Hepatocyte (in vitro differentiated cells): ENCODE measurements around the gene ITGA7.

Source experiments
- EZH2 ChIP-seq: fragments of 200-600 bp; sonication (generic); IDR thresholded peaks from 2 replicates; pipeline ENCODE4 v1.6.1; 2016; ENCODE audit warnings: antibody characterized with exemption, mild to moderate bottlenecking, borderline replicate concordance
- EZH2phosphoT487 ChIP-seq: fragments of 200-600 bp; sonication (generic); IDR thresholded peaks from one replicate; pipeline ENCODE4 v1.6.1; 2018; ENCODE audit warnings: antibody characterized with exemption, mild to moderate bottlenecking, low read depth, moderate library complexity; ENCODE audit not compliant: unreplicated experiment, severe bottlenecking
- TF ChIP-seq, protein P1 (sequence below): fragments of 200-600 bp; sonication (generic); IDR thresholded peaks from 2 replicates; pipeline ENCODE4 v1.5.1; 2016; ENCODE audit warnings: antibody characterized with exemption, mild to moderate bottlenecking; ENCODE audit not compliant: poor library complexity

- TF ChIP-seq EZH2 = no peak
- no peak for TF ChIP-seq EZH2phosphoT487
- TF ChIP-seq, protein P1, sequence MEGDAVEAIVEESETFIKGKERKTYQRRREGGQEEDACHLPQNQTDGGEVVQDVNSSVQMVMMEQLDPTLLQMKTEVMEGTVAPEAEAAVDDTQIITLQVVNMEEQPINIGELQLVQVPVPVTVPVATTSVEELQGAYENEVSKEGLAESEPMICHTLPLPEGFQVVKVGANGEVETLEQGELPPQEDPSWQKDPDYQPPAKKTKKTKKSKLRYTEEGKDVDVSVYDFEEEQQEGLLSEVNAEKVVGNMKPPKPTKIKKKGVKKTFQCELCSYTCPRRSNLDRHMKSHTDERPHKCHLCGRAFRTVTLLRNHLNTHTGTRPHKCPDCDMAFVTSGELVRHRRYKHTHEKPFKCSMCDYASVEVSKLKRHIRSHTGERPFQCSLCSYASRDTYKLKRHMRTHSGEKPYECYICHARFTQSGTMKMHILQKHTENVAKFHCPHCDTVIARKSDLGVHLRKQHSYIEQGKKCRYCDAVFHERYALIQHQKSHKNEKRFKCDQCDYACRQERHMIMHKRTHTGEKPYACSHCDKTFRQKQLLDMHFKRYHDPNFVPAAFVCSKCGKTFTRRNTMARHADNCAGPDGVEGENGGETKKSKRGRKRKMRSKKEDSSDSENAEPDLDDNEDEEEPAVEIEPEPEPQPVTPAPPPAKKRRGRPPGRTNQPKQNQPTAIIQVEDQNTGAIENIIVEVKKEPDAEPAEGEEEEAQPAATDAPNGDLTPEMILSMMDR = no peak
These were observed 4.3 kb upstream of the ITGA7 start for GRCh38 chr12:55711786-55712553.
